HepG2 (cell line): ENCODE data around the gene SRRM3. TPM values are rescaled to one million over a fixed set of nuclear protein-coding genes. Genes with fewer than 3 reads are reported as not detected.
A peak's percentile ranks its signal among the peaks of the same experiment; 100 is the strongest.

Experiments used
- BORCS8-MEF2B ChIP-seq: sonication (generic); formaldehyde crosslinking; IDR thresholded peaks from 2 replicates; pipeline ENCODE4 v1.8.0; 2022; ENCODE audit warnings: mild to moderate bottlenecking, missing genetic modification reagents
- HES4 ChIP-seq: sonication (generic); formaldehyde crosslinking; IDR thresholded peaks from 2 replicates; pipeline ENCODE4 v1.9.0; 2021; ENCODE audit warnings: mild to moderate bottlenecking, missing genetic modification reagents, borderline replicate concordance
- KDM4B ChIP-seq: sonication (generic); formaldehyde crosslinking; IDR thresholded peaks from 2 replicates; pipeline ENCODE4 v1.4.0; 2020; ENCODE audit warnings: missing genetic modification reagents
- NR2F1 ChIP-seq, 2 experiments: fragments of 450-650 bp in 1 of 2; formaldehyde crosslinking in 1 of 2; IDR thresholded peaks; 2 replicates each; pipeline versions ENCODE4 v1.5.0 to v1.6.1; 2016 to 2020; ENCODE audit warnings: mild to moderate bottlenecking in 1 of 2, missing compliant biosample characterization in 1 of 2, missing genetic modification reagents in 1 of 2, moderate library complexity in 1 of 2
- SAFB2 ChIP-seq: sonication (generic); formaldehyde crosslinking; IDR thresholded peaks from 2 replicates; pipeline ENCODE4 v1.5.1; 2020; ENCODE audit warnings: missing genetic modification reagents, low read depth, mild to moderate bottlenecking, borderline replicate concordance
- SKI ChIP-seq: fragments of 450-650 bp; IDR thresholded peaks from one replicate; pipeline ENCODE4 v1.6.1; 2018; ENCODE audit warnings: mild to moderate bottlenecking; ENCODE audit not compliant: partially characterized antibody
- SNRNP70 ChIP-seq: fragments of 200-400 bp; formaldehyde crosslinking; IDR thresholded peaks from 2 replicates; pipeline ENCODE4 v1.6.1; 2017; ENCODE audit warnings: mild to moderate bottlenecking, low read depth, low read length, moderate library complexity
- SP5 ChIP-seq: IDR thresholded peaks from 2 replicates; pipeline ENCODE4 v1.6.1; 2016; ENCODE audit warnings: low read depth, borderline replicate concordance
- ZBTB20 ChIP-seq: sonication (generic); formaldehyde crosslinking; IDR thresholded peaks from 2 replicates; pipeline ENCODE4 v1.8.1; 2023; ENCODE audit warnings: missing genetic modification reagents, low read depth, mild to moderate bottlenecking, borderline replicate concordance
- ZBTB38 ChIP-seq: sonication (generic); formaldehyde crosslinking; IDR thresholded peaks from 2 replicates; pipeline ENCODE4 v1.5.1; 2020; ENCODE audit warnings: mild to moderate bottlenecking, missing genetic modification reagents
- ZNF143 ChIP-seq: sonication (generic); formaldehyde crosslinking; IDR thresholded peaks from 2 replicates; pipeline ENCODE4 v1.4.0; 2020; ENCODE audit warnings: missing genetic modification reagents
- ZNF460 ChIP-seq: sonication (generic); formaldehyde crosslinking; IDR thresholded peaks from 2 replicates; pipeline ENCODE4 v1.5.1; 2020; ENCODE audit warnings: missing genetic modification reagents, mild to moderate bottlenecking, borderline replicate concordance
- ZNF569 ChIP-seq: sonication (generic); formaldehyde crosslinking; IDR thresholded peaks from 2 replicates; pipeline ENCODE4 v1.5.0; 2020; ENCODE audit warnings: mild to moderate bottlenecking, missing genetic modification reagents, moderate library complexity, borderline replicate concordance
- ZNF589 ChIP-seq: sonication (generic); formaldehyde crosslinking; conservative IDR thresholded peaks from 2 replicates; pipeline ENCODE4 v1.8.0; 2022; ENCODE audit warnings: mild to moderate bottlenecking, moderate library complexity, missing genetic modification reagents
- ZNF691 ChIP-seq: sonication (generic); formaldehyde crosslinking; IDR thresholded peaks from 2 replicates; pipeline ENCODE4 v1.4.0; 2020; ENCODE audit warnings: missing genetic modification reagents, low read depth, mild to moderate bottlenecking, borderline replicate concordance
- ZNF883 ChIP-seq: sonication (generic); formaldehyde crosslinking; IDR thresholded peaks from 2 replicates; pipeline ENCODE4 v1.5.1; 2020; ENCODE audit warnings: mild to moderate bottlenecking, missing genetic modification reagents; ENCODE audit errors: not compliant biosample characterization
- polyA plus RNA-seq, 8 experiments: library from polyadenylated mRNA; depleted of rRNA in 3 of 8; stranded (reverse) in 7 of 8; unstranded in 1 of 8; fragments of >200 nt; fragmentation: Illumina TruSeq in 4 of 8; extraction: Trizol in 4 of 8; gene quantifications; 2 replicates each; pipeline versions ENCODE4 v1.2.1 to v1.2.3, GENCODE V29; 2011 to 2016; ENCODE audit warnings: low read depth in 4 of 8, missing spikeins in 1 of 8, mixed read lengths in 1 of 8; ENCODE audit not compliant: insufficient read depth in 1 of 8
- total RNA-seq, 5 experiments: library from RNA; depleted of rRNA; stranded (reverse); fragments of >200 nt; fragmentation: Illumina TruSeq; extraction: Trizol; gene quantifications; 2 replicates each; pipeline ENCODE4 v1.2.3, GENCODE V29; 2016; ENCODE audit warnings: low read depth in 1 of 5
- TF ChIP-seq, protein P1 (sequence below): sonication (generic); formaldehyde crosslinking; IDR thresholded peaks from 2 replicates; pipeline ENCODE4 v1.4.0; 2020; ENCODE audit warnings: missing genetic modification reagents
- TF ChIP-seq, protein P2 (sequence below): sonication (generic); formaldehyde crosslinking; IDR thresholded peaks from 2 replicates; pipeline ENCODE4 v1.4.0; 2020; ENCODE audit warnings: mild to moderate bottlenecking, low read depth, missing genetic modification reagents
- TF ChIP-seq, protein P3 (sequence below): sonication (generic); formaldehyde crosslinking; IDR thresholded peaks from 2 replicates; pipeline ENCODE4 v1.5.1; 2020; ENCODE audit warnings: mild to moderate bottlenecking, missing genetic modification reagents, moderate library complexity
- TF ChIP-seq, protein P4 (sequence below): sonication (generic); formaldehyde crosslinking; conservative IDR thresholded peaks from 2 replicates; pipeline ENCODE4 v1.5.0; 2020; ENCODE audit warnings: missing genetic modification reagents

The SRRM3 gene
- total and polyA plus RNA-seq, 2 of the 13 experiments (the other 11 are each of a cell fraction or from before 2014, with no cell fraction given) = 0.13 to 0.54 TPM

DNA sequence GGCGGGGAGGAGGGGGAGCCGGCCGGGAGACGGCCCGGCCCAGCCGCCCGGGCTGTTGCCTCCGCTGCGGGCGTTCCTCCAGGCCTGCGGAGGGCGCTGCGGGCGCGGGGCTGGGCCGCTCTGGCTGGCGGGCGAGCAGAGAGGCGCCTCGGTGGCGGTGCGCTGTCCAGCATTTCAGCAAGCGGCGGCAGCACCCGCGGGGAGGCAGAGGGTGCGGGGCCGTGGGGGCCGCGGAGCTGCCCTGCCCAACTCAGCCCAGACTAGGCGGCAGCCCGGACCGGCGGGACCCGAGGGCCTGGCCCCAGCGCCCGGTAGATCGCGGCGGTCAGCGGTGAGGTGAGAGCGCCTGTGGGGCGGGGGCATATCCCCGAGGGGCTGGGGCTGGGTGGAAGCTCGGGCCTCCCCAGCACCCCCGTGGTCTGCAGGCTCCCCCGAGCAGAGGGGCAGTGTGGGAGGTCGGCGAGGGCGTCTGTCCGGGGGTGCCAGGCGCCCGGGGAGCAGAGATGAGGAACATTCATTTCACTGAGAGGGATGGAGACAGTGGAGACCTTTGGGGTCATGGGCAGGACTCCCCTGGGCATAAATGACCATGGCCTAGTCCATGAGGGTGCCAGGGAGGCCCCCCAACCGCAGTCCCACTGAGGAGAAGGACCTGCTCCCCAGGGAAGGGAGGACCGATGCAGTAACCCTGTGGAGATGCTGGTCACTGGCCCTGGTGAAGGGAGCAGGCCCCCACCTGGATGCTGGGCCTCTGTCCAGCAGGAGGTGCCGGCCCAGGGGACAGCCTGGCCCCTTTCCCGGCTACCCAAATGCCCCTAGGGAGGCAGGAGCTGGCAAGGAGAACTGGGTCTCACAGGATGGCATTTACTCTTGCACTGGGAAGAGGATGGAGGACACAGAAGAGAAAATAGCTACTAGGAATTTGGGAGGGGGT is at the start of gene SRRM3 (continued):
- TF ChIP-seq, protein P1, sequence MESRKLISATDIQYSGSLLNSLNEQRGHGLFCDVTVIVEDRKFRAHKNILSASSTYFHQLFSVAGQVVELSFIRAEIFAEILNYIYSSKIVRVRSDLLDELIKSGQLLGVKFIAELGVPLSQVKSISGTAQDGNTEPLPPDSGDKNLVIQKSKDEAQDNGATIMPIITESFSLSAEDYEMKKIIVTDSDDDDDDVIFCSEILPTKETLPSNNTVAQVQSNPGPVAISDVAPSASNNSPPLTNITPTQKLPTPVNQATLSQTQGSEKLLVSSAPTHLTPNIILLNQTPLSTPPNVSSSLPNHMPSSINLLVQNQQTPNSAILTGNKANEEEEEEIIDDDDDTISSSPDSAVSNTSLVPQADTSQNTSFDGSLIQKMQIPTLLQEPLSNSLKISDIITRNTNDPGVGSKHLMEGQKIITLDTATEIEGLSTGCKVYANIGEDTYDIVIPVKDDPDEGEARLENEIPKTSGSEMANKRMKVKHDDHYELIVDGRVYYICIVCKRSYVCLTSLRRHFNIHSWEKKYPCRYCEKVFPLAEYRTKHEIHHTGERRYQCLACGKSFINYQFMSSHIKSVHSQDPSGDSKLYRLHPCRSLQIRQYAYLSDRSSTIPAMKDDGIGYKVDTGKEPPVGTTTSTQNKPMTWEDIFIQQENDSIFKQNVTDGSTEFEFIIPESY (CRISPR knock-in tag) = peak; percentile 73
- TF ChIP-seq ZBTB20 (CRISPR knock-in tag) (peak; percentile 79; the same call in 1 of the 2 replicates), BORCS8-MEF2B (CRISPR knock-in tag) (peak; percentile 99), HES4 (CRISPR knock-in tag) (peak; percentile 97), ZNF460 (CRISPR knock-in tag) (peak; percentile 40; the same call in 1 of the 2 replicates), ZNF691 (CRISPR knock-in tag) (peak; percentile 90; the same call in 1 of the 2 replicates), SNRNP70 (no peak), SAFB2 (CRISPR knock-in tag) (peak; percentile 96), SP5 (peak; percentile 59), ZNF883 (CRISPR knock-in tag) (peak; percentile 94), ZNF569 (CRISPR knock-in tag) (no peak), NR2F1 (CRISPR knock-in tag; IDR thresholded peaks at IDR 0.05) (no peak), KDM4B (CRISPR knock-in tag) (peak; percentile 90; the same call in 1 of the 2 replicates), ZNF143 (CRISPR knock-in tag) (peak; percentile 52; the same call in 1 of the 2 replicates), SKI (no peak), ZBTB38 (CRISPR knock-in tag) (peak; percentile 97), ZNF589 (peak; percentile 100)
- TF ChIP-seq, protein P2, sequence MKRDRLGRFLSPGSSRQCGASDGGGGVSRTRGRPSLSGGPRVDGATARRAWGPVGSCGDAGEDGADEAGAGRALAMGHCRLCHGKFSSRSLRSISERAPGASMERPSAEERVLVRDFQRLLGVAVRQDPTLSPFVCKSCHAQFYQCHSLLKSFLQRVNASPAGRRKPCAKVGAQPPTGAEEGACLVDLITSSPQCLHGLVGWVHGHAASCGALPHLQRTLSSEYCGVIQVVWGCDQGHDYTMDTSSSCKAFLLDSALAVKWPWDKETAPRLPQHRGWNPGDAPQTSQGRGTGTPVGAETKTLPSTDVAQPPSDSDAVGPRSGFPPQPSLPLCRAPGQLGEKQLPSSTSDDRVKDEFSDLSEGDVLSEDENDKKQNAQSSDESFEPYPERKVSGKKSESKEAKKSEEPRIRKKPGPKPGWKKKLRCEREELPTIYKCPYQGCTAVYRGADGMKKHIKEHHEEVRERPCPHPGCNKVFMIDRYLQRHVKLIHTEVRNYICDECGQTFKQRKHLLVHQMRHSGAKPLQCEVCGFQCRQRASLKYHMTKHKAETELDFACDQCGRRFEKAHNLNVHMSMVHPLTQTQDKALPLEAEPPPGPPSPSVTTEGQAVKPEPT (CRISPR knock-in tag) = 0 out of 2 replicates have a peak, but pooled peaks have one; percentile 64
- TF ChIP-seq, protein P3, sequence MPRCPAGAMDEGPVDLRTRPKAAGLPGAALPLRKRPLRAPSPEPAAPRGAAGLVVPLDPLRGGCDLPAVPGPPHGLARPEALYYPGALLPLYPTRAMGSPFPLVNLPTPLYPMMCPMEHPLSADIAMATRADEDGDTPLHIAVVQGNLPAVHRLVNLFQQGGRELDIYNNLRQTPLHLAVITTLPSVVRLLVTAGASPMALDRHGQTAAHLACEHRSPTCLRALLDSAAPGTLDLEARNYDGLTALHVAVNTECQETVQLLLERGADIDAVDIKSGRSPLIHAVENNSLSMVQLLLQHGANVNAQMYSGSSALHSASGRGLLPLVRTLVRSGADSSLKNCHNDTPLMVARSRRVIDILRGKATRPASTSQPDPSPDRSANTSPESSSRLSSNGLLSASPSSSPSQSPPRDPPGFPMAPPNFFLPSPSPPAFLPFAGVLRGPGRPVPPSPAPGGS (CRISPR knock-in tag) = peak; percentile 98
- TF ChIP-seq, protein P4, sequence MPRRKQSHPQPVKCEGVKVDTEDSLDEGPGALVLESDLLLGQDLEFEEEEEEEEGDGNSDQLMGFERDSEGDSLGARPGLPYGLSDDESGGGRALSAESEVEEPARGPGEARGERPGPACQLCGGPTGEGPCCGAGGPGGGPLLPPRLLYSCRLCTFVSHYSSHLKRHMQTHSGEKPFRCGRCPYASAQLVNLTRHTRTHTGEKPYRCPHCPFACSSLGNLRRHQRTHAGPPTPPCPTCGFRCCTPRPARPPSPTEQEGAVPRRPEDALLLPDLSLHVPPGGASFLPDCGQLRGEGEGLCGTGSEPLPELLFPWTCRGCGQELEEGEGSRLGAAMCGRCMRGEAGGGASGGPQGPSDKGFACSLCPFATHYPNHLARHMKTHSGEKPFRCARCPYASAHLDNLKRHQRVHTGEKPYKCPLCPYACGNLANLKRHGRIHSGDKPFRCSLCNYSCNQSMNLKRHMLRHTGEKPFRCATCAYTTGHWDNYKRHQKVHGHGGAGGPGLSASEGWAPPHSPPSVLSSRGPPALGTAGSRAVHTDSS (CRISPR knock-in tag) = no peak
